GM18907 (cell line): Measurements from ENCODE around the gene ZNF213.

Experiments
- ATAC-seq: cut with Tn5 transposase; IDR thresholded peaks from one replicate; pipeline ENCODE4 v1.9.1; 2021; ENCODE audit warnings: mild to moderate bottlenecking, moderate library complexity; ENCODE audit not compliant: unreplicated experiment

The ZNF213 gene

GRCh38 chr16:3134338-3135125 is at the start of gene ZNF213:
TSS of gene ZNF213 (plus strand) at chr16:3135029. CDS start at chr16:3137281, 2,252 bp downstream.
- peak; percentile 92 for ATAC-seq

- no peak for ATAC-seq
Measured at GRCh38 chr16:3085868-3086595, 48.8 kb upstream of the ZNF213 start.

GRCh38 chr16:3086596-3087242 is 48.1 kb upstream of the ZNF213 start:
- ATAC-seq, result no peak

- no peak for ATAC-seq
Measured at GRCh38 chr16:3087243-3088235, 47.3 kb upstream of the ZNF213 start.

GRCh38 chr16:3088450-3088849 is 46.4 kb upstream of the ZNF213 start:
- no peak for ATAC-seq

DNA sequence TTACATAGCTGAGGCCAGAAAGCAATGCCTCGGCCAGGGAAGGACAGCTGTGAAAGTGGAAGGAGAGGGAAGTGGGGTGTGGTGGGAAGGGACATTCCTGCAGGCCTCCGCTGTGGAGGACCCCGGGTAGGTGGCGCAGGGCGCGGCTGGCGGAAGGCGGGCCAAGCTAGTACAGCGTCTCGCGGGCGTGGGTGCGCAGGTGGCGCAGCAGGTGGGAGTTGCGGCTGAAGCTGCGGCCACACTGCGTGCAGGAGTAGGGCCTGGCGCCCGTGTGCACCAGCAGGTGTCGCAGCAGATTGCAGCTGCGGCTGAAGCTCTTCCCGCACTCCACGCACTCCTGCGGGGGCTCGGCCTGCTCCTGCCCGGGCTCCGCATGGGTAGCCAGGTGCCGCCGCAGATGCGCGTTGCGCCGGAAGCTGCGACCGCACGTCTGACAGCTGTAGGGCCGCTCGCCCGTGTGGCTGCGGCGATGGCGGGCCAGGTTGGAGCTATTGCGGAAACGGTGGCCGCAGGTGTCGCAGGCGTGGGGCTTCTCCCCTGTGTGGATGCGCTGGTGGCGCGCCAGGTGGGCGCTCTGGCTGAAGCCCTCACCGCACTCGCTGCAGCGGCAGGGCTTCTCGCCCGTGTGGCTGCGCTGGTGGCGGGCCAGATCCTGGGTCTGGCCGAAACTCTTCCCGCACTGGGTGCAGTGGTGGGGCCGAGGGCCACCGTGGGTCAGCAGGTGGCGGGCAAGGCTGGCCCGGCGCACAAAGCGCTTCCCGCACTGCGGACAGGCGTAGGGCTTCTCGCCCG is 45.7 kb upstream of the ZNF213 start:
- no peak for ATAC-seq

GRCh38 chr16:3089717-3090592 is 44.9 kb upstream of the ZNF213 start:
- ATAC-seq, result no peak

DNA sequence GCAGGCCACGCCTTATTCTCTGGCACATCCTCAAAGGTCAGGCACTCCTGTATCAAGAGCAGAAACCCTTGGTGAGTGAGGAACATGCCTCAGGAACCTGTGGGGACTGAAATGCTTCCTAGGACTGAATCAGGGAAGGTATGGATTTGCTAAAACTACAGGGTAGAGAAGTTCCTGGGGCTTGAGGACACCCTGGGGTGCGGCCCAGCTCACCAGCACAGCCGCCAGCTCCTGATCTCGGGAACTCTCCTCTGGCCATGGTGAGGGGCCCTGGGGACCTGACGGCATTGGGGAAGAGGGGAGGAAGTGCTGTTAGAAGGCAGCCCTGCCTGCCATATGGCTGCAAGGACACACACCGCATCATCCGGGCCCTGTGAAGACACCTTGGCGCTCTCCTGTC is 43.3 kb upstream of the ZNF213 start:
- ATAC-seq, result no peak

DNA sequence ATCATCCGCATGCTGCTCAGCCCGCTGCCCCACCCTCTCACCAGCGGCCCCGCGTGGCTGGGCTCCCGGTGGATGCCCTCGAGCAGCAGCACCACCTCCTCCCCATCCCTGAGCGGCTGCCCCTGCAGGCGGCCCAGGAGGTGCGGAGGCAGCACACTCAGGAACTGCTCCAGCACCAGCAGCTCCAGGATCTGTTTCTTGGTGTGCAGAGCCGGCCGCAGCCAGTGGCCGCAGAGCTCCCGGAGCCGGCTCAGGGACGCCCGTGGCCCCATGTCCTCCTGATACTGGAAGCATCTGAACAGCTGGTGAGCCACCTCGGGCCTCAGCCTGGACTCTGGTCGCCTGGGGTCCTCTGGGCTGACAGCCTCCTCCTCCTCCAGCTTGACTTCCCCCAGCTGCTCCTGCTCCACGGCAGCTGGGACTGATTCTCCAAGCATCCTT is 42.3 kb upstream of the ZNF213 start:
- no peak for ATAC-seq

GRCh38 chr16:3094289-3095027 is 40.4 kb upstream of the ZNF213 start:
- ATAC-seq, result no peak

DNA sequence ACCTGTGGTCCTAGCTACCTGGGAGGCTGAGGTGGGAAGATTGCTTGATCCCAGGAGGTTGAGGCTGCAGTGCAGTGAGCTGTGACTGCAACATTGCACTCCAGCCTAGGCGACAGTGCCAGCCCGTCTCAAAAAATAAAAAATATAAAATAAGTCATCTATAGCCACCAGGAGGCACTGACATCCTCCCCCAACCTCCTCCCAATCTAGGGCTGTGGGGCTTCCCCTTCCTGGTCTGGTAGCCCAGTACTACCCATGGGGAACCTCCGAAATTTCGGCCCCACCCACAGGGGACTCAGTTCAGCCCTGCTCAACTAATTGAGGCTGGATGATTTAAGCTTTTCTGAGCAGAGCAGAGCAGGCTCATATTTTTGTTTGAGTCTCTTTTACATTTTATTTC is 39.0 kb upstream of the ZNF213 start:
- peak; percentile 68 for ATAC-seq

GRCh38 chr16:3096362-3096761 is 38.5 kb upstream of the ZNF213 start:
- no peak for ATAC-seq

DNA sequence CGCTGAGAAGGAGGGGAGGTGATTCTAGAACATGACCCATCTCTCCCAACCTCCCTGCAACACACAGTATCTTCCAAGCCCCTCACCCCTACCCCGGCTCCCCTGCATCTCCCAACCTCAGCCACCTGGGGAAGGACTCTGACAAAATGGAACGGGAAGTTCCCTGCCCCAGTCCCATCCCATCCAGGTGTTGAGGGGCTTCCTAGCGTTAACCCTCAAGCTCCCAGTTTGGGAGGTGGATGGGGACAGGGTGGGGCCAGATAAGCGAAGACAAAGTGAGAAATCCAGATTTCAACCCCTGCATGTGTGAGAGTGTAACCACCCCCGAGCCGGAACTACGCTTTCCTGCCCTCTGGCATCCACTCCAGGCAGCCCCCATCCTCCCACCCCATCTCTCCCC is 37.6 kb upstream of the ZNF213 start:
- ATAC-seq, result no peak

GRCh38 chr16:3098459-3099394 is 36.1 kb upstream of the ZNF213 start, which contains the start of gene ZSCAN10:
TSS of gene ZSCAN10 (minus strand) at chr16:3099294. CDS start at chr16:3092937, 6,357 bp downstream.
- ATAC-seq, result no peak

- no peak for ATAC-seq
Measured at GRCh38 chr16:3099395-3099731, 35.5 kb upstream of the ZNF213 start.

DNA sequence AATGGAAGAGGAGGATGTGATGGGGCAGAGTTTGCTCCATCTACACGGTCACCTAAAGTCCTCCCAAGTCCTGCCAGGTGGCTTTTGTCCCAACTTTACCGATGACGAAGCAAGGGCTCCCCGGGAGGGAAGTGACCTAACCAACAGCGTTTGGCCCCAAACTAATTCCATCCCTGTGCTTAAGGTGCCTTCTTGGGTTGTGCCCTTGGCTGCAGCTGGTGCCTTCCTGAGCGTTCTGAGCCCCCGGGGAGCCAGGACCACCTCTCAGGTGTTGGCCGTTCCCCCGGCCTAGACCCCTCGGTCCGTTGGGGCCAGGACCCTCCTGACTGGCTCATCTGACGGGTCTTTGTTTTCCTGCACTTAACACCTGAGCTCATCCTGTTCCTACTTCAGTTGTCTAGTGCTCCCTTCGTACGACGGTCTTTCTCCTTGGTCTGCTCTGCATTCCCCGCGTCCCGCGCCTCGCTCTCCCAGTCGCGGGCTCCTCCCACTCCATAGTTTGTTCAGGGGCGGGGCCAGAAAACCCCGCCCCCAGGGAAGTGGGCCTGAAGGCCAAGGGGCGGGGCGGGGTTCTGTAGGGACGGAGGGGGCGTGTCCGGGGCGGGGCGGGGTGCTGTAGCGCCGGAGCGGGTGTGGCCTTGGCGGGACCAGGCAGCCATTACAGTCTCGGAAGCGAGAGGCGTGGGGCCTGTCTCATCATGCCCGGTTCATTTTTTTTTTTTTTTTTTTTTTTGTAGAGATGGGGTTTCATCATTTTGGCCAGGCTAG is 34.9 kb upstream of the ZNF213 start:
- ATAC-seq, result peak; percentile 38
